ENCODE data around the gene ACSM6.
A peak's percentile ranks its signal among the peaks of the same experiment; 100 is the strongest.
"Not testable (repeated sequence)": the region's sequence is repeated elsewhere in the genome, so short reads cannot be mapped to it uniquely, and the experiment has no call there.

ACSM6 gene

GRCh38 chr10:95193944-95194343 is at the start of gene ACSM6:
Gene ACSM6 (plus strand): TSS chr10:95194238. CDS start chr10:95194486, 248 bp downstream.
- no peak for DNase-seq (ENCODE audit: low spot score)

GRCh38 chr10:95168694-95169093 is 25.3 kb upstream of the ACSM6 start:
- no peak for DNase-seq (ENCODE audit: low spot score)

- DNase-seq (ENCODE audit: low spot score), result no peak
Measured at GRCh38 chr10:95169522-95169921, 24.5 kb upstream of the ACSM6 start.

GRCh38 chr10:95170790-95171189 is 23.2 kb upstream of the ACSM6 start:
- DNase-seq (ENCODE audit: low spot score), result no peak

GRCh38 chr10:95171336-95171735 is 22.7 kb upstream of the ACSM6 start:
- DNase-seq (ENCODE audit: low spot score), result no peak

GRCh38 chr10:95172851-95173250 is 21.2 kb upstream of the ACSM6 start:
- no peak for DNase-seq (ENCODE audit: low spot score)

- DNase-seq (ENCODE audit: low spot score), result no peak
Measured at GRCh38 chr10:95176101-95176500, 17.9 kb upstream of the ACSM6 start.

- no peak for DNase-seq (ENCODE audit: low spot score)
Measured at GRCh38 chr10:95177429-95177828, 16.6 kb upstream of the ACSM6 start.

GRCh38 chr10:95178266-95178665 is 15.8 kb upstream of the ACSM6 start:
- DNase-seq (ENCODE audit: low spot score), result no peak

GRCh38 chr10:95178797-95179196 is 15.2 kb upstream of the ACSM6 start:
- no peak for DNase-seq (ENCODE audit: low spot score)

GRCh38 chr10:95181726-95182125 is 12.3 kb upstream of the ACSM6 start:
- DNase-seq (ENCODE audit: low spot score), result no peak

- DNase-seq (ENCODE audit: low spot score), result peak; percentile 48
Measured at GRCh38 chr10:95183271-95184230, 10.5 kb upstream of the ACSM6 start.

GRCh38 chr10:95187617-95188016 is 6.4 kb upstream of the ACSM6 start:
- no peak for DNase-seq (ENCODE audit: low spot score)

- DNase-seq (ENCODE audit: low spot score), result no peak
Measured at GRCh38 chr10:95188593-95188992, 5.4 kb upstream of the ACSM6 start.

- DNase-seq (ENCODE audit: low spot score), result no peak
Measured at GRCh38 chr10:95196046-95196445, 2.0 kb downstream of the ACSM6 start.

- DNase-seq (ENCODE audit: low spot score), result no peak
Measured at GRCh38 chr10:95201736-95202135, 7.7 kb downstream of the ACSM6 start.

- DNase-seq (ENCODE audit: low spot score), result not testable (repeated sequence)
Measured at GRCh38 chr10:95202865-95203264, 8.8 kb downstream of the ACSM6 start.

- DNase-seq (ENCODE audit: low spot score), result no peak
Measured at GRCh38 chr10:95208702-95209391, 14.8 kb downstream of the ACSM6 start.

GRCh38 chr10:95209509-95210127 is 15.6 kb downstream of the ACSM6 start:
- no peak for DNase-seq (ENCODE audit: low spot score)

- DNase-seq (ENCODE audit: low spot score), result no peak
Measured at GRCh38 chr10:95211606-95212279, 17.7 kb downstream of the ACSM6 start.

GRCh38 chr10:95214369-95214768 is 20.3 kb downstream of the ACSM6 start:
- no peak for DNase-seq (ENCODE audit: low spot score)

- DNase-seq (ENCODE audit: low spot score), result no peak
Measured at GRCh38 chr10:95214793-95215192, 20.8 kb downstream of the ACSM6 start.

Measured in CD4-positive, alpha-beta T cell treated with Interleukin-6 at 100 ng/mL for 8 hours (primary cell).